HG02973 (cell line): ENCODE measurements around the gene SYNE1.
"Not testable (repeated sequence)": the region's sequence is repeated elsewhere in the genome, so short reads cannot be mapped to it uniquely, and the experiment has no call there.

Source experiments
- ATAC-seq: cut with Tn5 transposase; IDR thresholded peaks from one replicate; pipeline ENCODE4 v1.9.1; 2021; ENCODE audit warnings: moderate library complexity; ENCODE audit not compliant: unreplicated experiment

SYNE1 gene

GRCh38 chr6:152085451-152085921 is 551.7 kb downstream of the SYNE1 start:
- no peak for ATAC-seq

GRCh38 chr6:152078804-152079203 is 558.4 kb downstream of the SYNE1 start:
- no peak for ATAC-seq

- no peak for ATAC-seq
Measured at GRCh38 chr6:152078001-152078400, 559.2 kb downstream of the SYNE1 start.

- not testable (repeated sequence) for ATAC-seq
Measured at GRCh38 chr6:152076242-152076641, 560.9 kb downstream of the SYNE1 start.

GRCh38 chr6:152071843-152072242 is 565.3 kb downstream of the SYNE1 start:
- ATAC-seq, result no peak
